ENCODE results near the gene LRRN2.
"Not testable (repeated sequence)": the region's sequence is repeated elsewhere in the genome, so short reads cannot be mapped to it uniquely, and the experiment has no call there.

Gene LRRN2

GRCh38 chr1:204692841-204693356 lies 7.4 kb upstream of the LRRN2 start:
- no peak for DNase-seq (ENCODE audit: low read depth in 1 of 2, low spot score in 1 of 2)

GRCh38 chr1:204692325-204692840 lies 6.8 kb upstream of the LRRN2 start:
- DNase-seq (ENCODE audit: low read depth in 1 of 2, low spot score in 1 of 2) = no peak

- DNase-seq (ENCODE audit: low read depth in 1 of 2, low spot score in 1 of 2) = not testable (repeated sequence)
Measured at GRCh38 chr1:204691328-204691730, 5.8 kb upstream of the LRRN2 start.

- no peak for DNase-seq (ENCODE audit: low read depth in 1 of 2, low spot score in 1 of 2)
Measured at GRCh38 chr1:204688776-204689175, 3.2 kb upstream of the LRRN2 start.

- DNase-seq (ENCODE audit: low read depth in 1 of 2, low spot score in 1 of 2) = no peak
Measured at GRCh38 chr1:204688007-204688406, 2.5 kb upstream of the LRRN2 start.

GRCh38 chr1:204684571-204685235 lies 835 bp downstream of the LRRN2 start:
- no peak for DNase-seq (ENCODE audit: low read depth in 1 of 2, low spot score in 1 of 2)

- no peak for DNase-seq (ENCODE audit: low read depth in 1 of 2, low spot score in 1 of 2)
Measured at GRCh38 chr1:204684206-204684570, 1.4 kb downstream of the LRRN2 start.

- DNase-seq (ENCODE audit: low read depth in 1 of 2, low spot score in 1 of 2) = no peak
Measured at GRCh38 chr1:204683284-204684205, 2.0 kb downstream of the LRRN2 start.

GRCh38 chr1:204680461-204680860 lies 5.1 kb downstream of the LRRN2 start:
- DNase-seq (ENCODE audit: low read depth in 1 of 2, low spot score in 1 of 2) = no peak

GRCh38 chr1:204680051-204680450 lies 5.5 kb downstream of the LRRN2 start:
- no peak for DNase-seq (ENCODE audit: low read depth in 1 of 2, low spot score in 1 of 2)

- no peak for DNase-seq (ENCODE audit: low read depth in 1 of 2, low spot score in 1 of 2)
Measured at GRCh38 chr1:204678721-204679475, 6.6 kb downstream of the LRRN2 start.

GRCh38 chr1:204677864-204678263 lies 7.7 kb downstream of the LRRN2 start:
- DNase-seq (ENCODE audit: low read depth in 1 of 2, low spot score in 1 of 2) = no peak

- DNase-seq (ENCODE audit: low read depth in 1 of 2, low spot score in 1 of 2) = no peak
Measured at GRCh38 chr1:204676043-204676442, 9.5 kb downstream of the LRRN2 start.

GRCh38 chr1:204673909-204674649 lies 11.5 kb downstream of the LRRN2 start:
- no peak for DNase-seq (ENCODE audit: low read depth in 1 of 2, low spot score in 1 of 2)

- no peak for DNase-seq (ENCODE audit: low read depth in 1 of 2, low spot score in 1 of 2)
Measured at GRCh38 chr1:204673209-204673608, 12.3 kb downstream of the LRRN2 start.

GRCh38 chr1:204672482-204673121 lies 12.9 kb downstream of the LRRN2 start:
- DNase-seq (ENCODE audit: low read depth in 1 of 2, low spot score in 1 of 2) = no peak

GRCh38 chr1:204672069-204672468 lies 13.5 kb downstream of the LRRN2 start:
- no peak for DNase-seq (ENCODE audit: low read depth in 1 of 2, low spot score in 1 of 2)

- DNase-seq (ENCODE audit: low read depth in 1 of 2, low spot score in 1 of 2) = no peak
Measured at GRCh38 chr1:204670152-204670927, 15.2 kb downstream of the LRRN2 start.

GRCh38 chr1:204669579-204669978 lies 16.0 kb downstream of the LRRN2 start:
- no peak for DNase-seq (ENCODE audit: low read depth in 1 of 2, low spot score in 1 of 2)

GRCh38 chr1:204664384-204664651 lies 21.2 kb downstream of the LRRN2 start:
- DNase-seq (ENCODE audit: low read depth in 1 of 2, low spot score in 1 of 2) = no peak

Data from activated CD4-positive, alpha-beta T cell treated with anti-CD3 and anti-CD28 coated beads, Interleukin-2, amount 50 U/mL, for 24 hours (primary cell).